Measurements from ENCODE around the gene CDC40. TPM values are rescaled to one million over a fixed set of nuclear protein-coding genes. Genes with fewer than 3 reads are reported as not detected.
"Not testable (repeated sequence)": the region's sequence is repeated elsewhere in the genome, so short reads cannot be mapped to it uniquely, and the experiment has no call there.

CDC40 gene
- total and polyA plus RNA-seq, 4 donors = 5.5 to 25.3 (median 15.6) TPM

DNA sequence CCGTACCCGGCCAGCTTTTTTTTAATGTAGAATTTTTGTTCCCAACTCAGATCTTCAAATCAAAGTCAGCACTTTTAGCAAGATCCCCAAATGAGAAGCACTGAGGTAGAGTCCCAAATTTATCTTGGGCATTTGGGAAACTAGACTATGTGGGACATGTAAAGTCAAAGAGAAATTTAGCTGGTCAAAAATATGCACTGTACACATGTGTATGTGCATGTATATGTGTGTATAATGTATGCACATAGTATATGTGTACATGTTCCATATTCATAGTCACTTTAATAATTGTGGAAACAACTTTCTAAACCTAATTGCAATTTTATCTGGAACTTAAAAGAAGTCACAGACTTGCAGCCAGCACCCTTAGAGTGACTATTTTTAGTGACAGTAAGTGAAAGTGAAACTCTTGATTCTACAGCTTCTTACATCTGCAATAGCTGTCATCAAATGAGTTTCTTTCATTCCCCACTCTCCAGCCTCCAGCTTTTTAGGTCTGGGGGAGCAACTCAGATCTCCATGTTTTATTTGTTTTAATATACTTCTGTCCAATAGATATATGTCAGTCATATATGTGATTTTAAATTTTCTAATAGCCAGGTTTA is 53.6 kb downstream of the CDC40 start:
- WGBS, 2 donors = 95 to 96% methylated on average over 2 of the region's 2 CpGs
- peak in 2 of 3 donors; percentile 24 to 52 for DNase-seq
- no peak for ATAC-seq (ENCODE audit: insufficient read depth, low FRiP score)
- Histone ChIP-seq H3K9ac (ENCODE audit: insufficient read depth in 1 of 2, low read length in 2 of 2) (no peak overlapping the region), H3K27me3 (ENCODE audit: control insufficient read depth in 3 of 3, insufficient read depth in 3 of 3, low read length in 2 of 3) (no peaks in the 10 kb centered on the region), H3K4me3 (no peak overlapping the region), H3K9me3 (ENCODE audit: control insufficient read depth in 4 of 4, insufficient read depth in 3 of 4, low read length in 3 of 4) (no peaks in the 10 kb centered on the region), H3K27ac (ENCODE audit: low read depth in 1 of 2, low read length in 1 of 2) (no peak overlapping the region), H3K4me1 (ENCODE audit: control insufficient read depth in 5 of 5, insufficient read depth in 5 of 5, low read length in 5 of 5) (peaks cover 0 to 6% (median 0%) of the 10 kb centered on the region in 5 donors), H3K36me3 (ENCODE audit: control insufficient read depth in 4 of 4, insufficient read depth in 4 of 4, low read length in 4 of 4) (peaks cover 3 to 9% (median 7%) of the 10 kb centered on the region in 4 donors)
- TF ChIP-seq, protein P1, sequence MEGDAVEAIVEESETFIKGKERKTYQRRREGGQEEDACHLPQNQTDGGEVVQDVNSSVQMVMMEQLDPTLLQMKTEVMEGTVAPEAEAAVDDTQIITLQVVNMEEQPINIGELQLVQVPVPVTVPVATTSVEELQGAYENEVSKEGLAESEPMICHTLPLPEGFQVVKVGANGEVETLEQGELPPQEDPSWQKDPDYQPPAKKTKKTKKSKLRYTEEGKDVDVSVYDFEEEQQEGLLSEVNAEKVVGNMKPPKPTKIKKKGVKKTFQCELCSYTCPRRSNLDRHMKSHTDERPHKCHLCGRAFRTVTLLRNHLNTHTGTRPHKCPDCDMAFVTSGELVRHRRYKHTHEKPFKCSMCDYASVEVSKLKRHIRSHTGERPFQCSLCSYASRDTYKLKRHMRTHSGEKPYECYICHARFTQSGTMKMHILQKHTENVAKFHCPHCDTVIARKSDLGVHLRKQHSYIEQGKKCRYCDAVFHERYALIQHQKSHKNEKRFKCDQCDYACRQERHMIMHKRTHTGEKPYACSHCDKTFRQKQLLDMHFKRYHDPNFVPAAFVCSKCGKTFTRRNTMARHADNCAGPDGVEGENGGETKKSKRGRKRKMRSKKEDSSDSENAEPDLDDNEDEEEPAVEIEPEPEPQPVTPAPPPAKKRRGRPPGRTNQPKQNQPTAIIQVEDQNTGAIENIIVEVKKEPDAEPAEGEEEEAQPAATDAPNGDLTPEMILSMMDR (IDR thresholded peaks at IDR 0.05; ENCODE audit: control extremely low read depth, extremely low read depth) = no peak

DNA sequence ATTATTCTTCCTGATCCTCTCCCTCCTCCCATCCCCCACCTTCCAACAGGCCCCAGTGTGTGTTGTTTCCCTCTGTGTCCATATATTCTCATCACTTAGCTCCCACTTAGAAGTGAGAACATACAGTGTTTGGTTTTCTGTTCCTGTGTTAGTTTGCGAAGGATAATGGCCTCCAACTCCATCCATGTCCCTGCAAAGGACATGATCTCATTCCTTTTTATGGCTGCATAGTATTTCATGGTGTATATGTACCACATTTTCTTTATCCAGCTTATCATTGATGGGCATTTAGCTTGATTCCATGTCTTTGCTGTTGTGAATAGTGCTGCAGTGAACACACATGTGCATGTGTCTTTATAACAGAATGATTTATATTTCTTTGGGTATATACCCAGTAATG is 55.8 kb downstream of the CDC40 start:
- H3K4me1 ChIP-seq (ENCODE audit: control insufficient read depth in 5 of 5, insufficient read depth in 5 of 5, low read length in 5 of 5); H3K4me3 ChIP-seq; H3K27me3 ChIP-seq (ENCODE audit: control insufficient read depth in 3 of 3, insufficient read depth in 3 of 3, low read length in 2 of 3); H3K9me3 ChIP-seq (ENCODE audit: control insufficient read depth in 4 of 4, insufficient read depth in 3 of 4, low read length in 3 of 4); ATAC-seq (ENCODE audit: insufficient read depth, low FRiP score); H3K9ac ChIP-seq (ENCODE audit: insufficient read depth in 1 of 2, low read length in 2 of 2); H3K27ac ChIP-seq (ENCODE audit: low read depth in 1 of 2, low read length in 1 of 2); H3K36me3 ChIP-seq (ENCODE audit: control insufficient read depth in 4 of 4, insufficient read depth in 4 of 4, low read length in 4 of 4); DNase-seq: not testable (repeated sequence)
- 96 to 100% methylated on average over 1 of the region's 1 CpG for WGBS, 2 donors

DNA sequence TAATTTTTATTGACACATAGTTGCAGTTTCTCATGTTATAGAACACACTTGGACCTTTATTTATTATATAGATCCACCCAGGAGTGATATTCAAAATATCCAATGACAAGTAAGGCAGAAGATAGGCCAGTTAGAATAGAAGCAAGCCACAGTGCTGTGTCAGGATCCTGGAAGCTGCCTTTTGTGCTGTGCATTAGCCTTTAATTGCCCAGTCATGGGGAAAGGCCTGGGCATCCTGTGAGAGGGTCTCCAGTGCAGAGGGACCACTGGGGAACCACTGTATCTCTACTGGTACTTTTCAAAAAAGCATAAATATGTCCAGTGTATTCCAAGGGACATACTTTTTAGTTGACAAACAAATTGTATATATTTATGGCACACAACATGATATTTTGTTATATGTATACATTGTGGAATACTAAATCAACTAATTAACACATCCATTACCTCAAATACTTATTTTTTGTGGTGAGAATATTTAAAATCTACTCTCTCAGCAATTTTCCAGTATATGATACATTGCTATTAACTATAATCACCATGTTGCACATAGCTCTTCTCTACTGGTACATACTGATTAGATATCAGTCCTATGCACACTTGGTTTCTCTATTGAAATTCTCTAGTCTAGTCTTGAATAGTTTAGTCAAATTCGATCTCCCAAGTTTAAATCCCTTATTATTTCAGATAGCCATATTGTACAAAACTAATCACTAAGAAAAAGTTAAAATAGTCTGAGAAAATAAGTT is 59.5 kb downstream of the CDC40 start:
- Histone ChIP-seq H3K4me1 (ENCODE audit: control insufficient read depth in 5 of 5, insufficient read depth in 5 of 5, low read length in 5 of 5) (no peaks in the 10 kb centered on the region), H3K36me3 (ENCODE audit: control insufficient read depth in 4 of 4, insufficient read depth in 4 of 4, low read length in 4 of 4) (peaks cover 0 to 9% (median 3%) of the 10 kb centered on the region in 4 donors), H3K27ac (ENCODE audit: low read depth in 1 of 2, low read length in 1 of 2) (no peak overlapping the region), H3K4me3 (no peak overlapping the region), H3K27me3 (ENCODE audit: control insufficient read depth in 3 of 3, insufficient read depth in 3 of 3, low read length in 2 of 3) (no peaks in the 10 kb centered on the region), H3K9me3 (ENCODE audit: control insufficient read depth in 4 of 4, insufficient read depth in 3 of 4, low read length in 3 of 4) (no peaks in the 10 kb centered on the region), H3K9ac (ENCODE audit: insufficient read depth in 1 of 2, low read length in 2 of 2) (no peak overlapping the region)
- no peak for DNase-seq
- WGBS, 2 donors = 95 to 97% methylated on average over 1 of the region's 1 CpG
- ATAC-seq (ENCODE audit: insufficient read depth, low FRiP score) = no peak
- TF ChIP-seq, protein P1 (IDR thresholded peaks at IDR 0.05; ENCODE audit: control extremely low read depth, extremely low read depth) = no peak

DNA sequence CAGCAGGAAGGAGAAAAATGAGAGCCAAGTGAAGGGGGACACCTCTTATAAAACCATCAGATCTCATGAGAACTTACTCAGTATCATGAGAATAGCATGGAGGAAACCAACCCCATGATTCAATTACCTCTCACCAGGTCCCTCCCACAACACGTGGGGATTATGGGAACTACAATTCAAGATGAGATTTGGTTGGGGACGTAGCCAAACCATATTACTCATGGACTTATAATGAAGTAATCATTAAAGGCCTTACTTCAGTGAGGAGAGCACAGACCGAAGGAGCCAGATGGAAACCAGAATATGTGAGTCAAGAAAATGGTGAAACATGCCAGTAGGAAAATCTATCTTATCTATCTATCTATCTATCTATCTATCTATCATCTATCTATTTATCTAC is 64.4 kb downstream of the CDC40 start:
- H3K4me1 ChIP-seq (ENCODE audit: control insufficient read depth in 5 of 5, insufficient read depth in 5 of 5, low read length in 5 of 5) = not testable (repeated sequence)

More for the DNA sequence above, 64.4 kb downstream of the CDC40 start:
- not testable (repeated sequence) for H3K9me3 ChIP-seq (ENCODE audit: control insufficient read depth in 4 of 4, insufficient read depth in 3 of 4, low read length in 3 of 4); DNase-seq; ATAC-seq (ENCODE audit: insufficient read depth, low FRiP score); H3K4me3 ChIP-seq; H3K36me3 ChIP-seq (ENCODE audit: control insufficient read depth in 4 of 4, insufficient read depth in 4 of 4, low read length in 4 of 4); H3K27ac ChIP-seq (ENCODE audit: low read depth in 1 of 2, low read length in 1 of 2); H3K27me3 ChIP-seq (ENCODE audit: control insufficient read depth in 3 of 3, insufficient read depth in 3 of 3, low read length in 2 of 3); H3K9ac ChIP-seq (ENCODE audit: insufficient read depth in 1 of 2, low read length in 2 of 2)
- 93 to 94% methylated on average over 3 of the region's 3 CpGs for WGBS, 2 donors
